ENCODE data around the gene CCDC178.
A peak's percentile ranks its signal among the peaks of the same experiment; 100 is the strongest.
"Not testable (repeated sequence)": the region's sequence is repeated elsewhere in the genome, so short reads cannot be mapped to it uniquely, and the experiment has no call there.

Gene CCDC178

GRCh38 chr18:32974421-32975162 lies 465.9 kb downstream of the CCDC178 start:
- DNase-seq, result peak; percentile 25

DNA sequence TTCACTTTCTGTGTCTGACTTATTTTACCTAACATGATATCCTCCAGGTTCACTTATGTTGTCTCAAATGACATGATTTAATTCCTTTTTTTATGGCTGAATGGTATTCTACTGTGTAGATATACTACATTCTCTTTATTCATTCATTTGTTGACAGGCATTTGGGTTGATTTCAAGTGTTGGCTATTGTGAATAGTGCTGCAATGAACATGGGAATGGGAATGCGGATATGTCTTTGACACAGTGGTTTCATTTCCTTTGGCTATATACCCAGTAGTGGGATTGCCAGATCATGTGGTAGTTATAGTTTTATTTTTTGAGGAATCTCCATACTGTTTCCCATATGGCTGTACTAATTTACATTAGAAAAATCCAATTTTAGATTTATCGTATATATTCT lies 472.3 kb downstream of the CCDC178 start:
- DNase-seq, result no peak

DNA sequence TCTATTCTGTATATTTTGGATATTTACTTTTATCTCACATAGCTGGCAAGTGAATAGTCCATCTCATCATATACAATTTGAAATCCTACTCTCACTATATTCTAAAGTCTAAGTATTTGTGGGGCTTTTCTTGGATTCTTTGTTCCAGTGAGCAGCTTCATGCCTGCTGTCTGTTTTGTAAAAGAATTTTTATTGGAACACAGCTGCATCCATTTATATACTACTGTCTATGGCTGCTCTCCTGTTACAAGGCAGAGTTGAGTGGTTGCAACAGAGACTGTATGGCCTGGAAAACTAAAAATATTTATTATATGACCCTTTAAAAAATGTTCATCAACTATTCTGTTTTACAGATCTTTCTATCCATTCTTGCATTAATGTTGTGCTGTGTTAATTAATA lies 474.4 kb downstream of the CCDC178 start:
- no peak for DNase-seq

DNA sequence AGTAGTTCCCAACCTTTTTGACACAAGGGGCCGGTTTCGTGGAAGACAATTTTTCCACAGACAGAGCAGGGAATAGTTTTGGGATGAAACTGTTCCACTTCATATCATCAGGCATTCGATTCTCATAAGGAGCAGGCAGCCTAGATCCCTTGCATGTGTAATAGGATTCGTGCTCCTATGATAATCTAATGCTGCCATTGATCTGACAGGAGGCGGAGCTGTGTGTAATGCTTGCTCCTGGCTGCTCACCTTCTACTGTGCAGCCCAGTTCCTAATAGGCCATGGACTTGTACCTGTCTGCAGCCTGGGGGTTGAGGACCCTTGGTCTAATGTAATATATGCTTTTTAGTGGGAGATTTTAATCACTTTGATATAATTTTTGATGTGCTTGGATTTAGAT lies 479.0 kb downstream of the CCDC178 start:
- no peak for DNase-seq

DNA sequence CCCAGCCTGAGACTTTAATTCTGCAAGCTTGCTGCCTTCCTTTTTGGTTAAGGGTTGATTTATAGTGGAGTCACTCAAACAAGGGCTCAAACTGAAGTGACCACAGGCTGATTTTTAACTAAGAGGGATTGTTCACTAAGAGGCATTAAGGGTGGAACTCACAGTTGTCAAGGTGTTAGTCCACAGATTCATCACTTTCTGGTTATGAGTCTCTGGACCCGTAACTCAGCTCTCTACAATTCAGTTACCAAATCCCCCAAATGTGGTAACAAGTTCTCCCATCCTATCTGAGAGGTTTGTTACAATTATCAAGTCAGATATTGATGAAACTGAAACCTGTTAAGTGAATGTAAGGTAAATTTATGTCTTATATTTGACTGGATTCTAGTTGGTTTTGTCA lies 481.8 kb downstream of the CCDC178 start:
- DNase-seq, result no peak

GRCh38 chr18:32956591-32957315 lies 483.8 kb downstream of the CCDC178 start:
- no peak for DNase-seq

GRCh38 chr18:32952318-32952717 lies 488.2 kb downstream of the CCDC178 start:
- DNase-seq, result not testable (repeated sequence)

DNA sequence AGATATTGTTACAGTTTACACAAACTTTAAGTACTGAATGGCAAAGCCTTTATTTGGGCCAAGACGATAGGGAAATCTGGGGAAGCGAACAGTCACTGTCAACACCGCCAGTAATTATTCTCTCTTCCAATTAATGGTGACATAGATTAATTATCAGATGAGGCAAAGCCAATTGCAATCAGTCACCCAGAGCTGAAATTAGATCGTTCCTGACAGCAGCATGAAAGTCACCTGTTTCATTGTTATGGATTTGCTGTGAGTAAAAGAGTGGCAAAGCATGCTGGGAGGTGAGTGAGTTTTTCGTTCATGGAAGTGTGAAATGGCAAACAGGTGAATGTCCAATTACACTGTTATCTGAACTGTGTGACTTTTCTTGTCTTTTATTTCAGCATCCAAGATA lies 502.9 kb downstream of the CCDC178 start:
- DNase-seq, result no peak

DNA sequence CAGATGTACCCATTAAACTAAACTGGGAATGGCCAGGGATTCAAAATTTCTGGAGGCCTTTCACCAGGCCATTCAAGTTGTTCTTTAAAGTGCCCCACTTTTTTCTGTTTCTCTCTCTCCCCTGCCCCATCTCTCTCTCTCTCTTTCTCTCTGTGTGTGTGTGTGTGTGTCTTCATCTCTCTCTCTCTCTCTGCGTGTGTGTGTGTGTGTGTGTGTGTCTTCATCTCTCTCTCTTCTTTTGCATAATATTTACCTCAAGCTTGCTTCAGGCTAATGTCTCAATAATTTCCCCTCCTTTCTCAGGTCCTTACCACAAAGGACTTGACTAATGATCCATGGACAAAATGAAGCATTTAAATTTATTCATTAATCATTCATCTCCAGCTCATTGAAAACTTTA lies 503.5 kb downstream of the CCDC178 start:
- DNase-seq, result no peak

- no peak for DNase-seq
These were observed 506.3 kb downstream of the CCDC178 start for GRCh38 chr18:32934201-32934600.

- no peak for DNase-seq
These were observed 509.7 kb downstream of the CCDC178 start for GRCh38 chr18:32930695-32931301.

GRCh38 chr18:32929213-32929612 lies 511.3 kb downstream of the CCDC178 start:
- no peak for DNase-seq

GRCh38 chr18:32922951-32923430 lies 517.5 kb downstream of the CCDC178 start:
- DNase-seq, result no peak

DNA sequence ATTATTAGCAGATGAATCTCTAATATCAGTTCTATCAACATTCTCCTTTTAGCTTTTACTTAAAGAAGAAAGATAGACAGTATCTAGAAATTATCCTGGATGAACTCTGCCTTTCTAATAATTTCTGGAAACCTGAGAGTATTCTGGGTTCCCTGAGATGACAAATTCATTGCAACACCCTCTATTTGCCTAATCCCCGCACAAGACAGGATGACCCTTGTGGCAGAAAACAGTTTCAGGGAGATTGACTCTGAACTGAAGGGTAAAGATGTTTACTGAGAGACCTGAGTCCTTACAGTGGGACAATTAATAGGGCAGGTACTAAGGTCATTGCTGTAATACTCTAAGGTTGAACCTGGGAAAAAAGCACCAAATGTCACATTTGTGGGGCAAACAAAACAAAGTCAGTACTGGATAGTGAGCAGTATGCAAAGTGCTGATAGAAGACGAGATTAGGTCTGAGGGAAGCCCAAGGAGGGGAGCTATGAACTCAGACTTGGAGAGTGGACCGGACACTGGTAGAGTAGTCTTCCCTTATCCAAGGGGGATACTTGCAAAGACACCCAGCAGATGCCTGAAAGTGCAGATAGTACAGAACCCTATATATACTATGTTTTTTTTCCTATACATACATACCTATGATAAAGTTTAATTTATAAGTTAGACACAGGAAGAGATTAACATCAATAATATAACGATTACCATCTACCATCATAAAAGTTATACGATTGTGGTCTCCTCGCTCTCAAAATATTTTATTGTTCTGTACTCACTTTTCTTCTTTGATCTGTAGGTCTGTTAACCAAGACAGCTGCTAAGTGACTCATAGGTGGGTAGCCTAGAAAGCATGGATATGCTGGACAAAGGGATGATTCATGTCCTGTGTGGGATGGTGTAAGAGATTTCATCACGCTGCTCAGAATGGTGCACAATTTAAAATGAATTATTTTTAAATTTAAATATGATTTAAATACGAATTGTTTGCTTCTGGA lies 519.4 kb downstream of the CCDC178 start:
- no peak for DNase-seq

DNA sequence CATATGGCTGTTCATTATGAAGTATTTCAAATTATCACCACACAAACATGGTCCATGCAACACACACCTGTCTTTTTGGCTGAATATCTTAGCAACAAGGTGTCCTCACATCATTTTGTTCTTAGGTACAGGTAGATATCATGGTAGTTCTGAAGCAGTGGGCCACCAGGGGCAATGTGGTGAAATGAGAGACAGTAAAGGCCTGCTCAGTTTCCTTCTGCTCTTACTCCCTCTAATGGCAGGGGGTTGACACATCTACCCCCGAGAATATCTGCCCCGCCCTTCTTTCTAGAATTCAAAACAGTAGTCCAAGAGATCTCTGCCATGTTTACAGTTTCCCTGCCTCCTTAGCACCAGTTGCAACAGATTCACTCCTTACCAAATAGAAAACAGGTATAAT lies 520.7 kb downstream of the CCDC178 start:
- DNase-seq, result no peak

GRCh38 chr18:32918692-32919250 lies 521.8 kb downstream of the CCDC178 start:
- no peak for DNase-seq

DNA sequence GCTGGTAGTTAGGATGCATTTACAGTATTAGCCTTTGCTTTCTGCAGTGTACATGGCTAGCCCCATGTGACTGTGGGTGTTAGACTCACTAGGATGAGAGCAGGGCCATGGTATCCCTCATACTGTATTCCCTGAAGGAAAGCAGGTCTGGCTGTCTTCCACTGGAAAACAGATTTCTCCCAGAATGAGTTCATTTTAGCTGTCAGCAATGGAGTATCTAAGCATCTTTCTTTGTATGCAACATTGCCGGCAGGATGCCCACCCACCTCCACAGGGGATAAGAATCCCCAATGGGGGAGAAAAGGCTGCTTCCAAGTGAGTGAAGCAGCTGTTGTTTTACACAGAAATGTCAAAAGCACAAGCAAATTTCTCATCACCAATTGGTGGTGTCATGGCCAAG lies 525.0 kb downstream of the CCDC178 start:
- DNase-seq, result no peak

DNA sequence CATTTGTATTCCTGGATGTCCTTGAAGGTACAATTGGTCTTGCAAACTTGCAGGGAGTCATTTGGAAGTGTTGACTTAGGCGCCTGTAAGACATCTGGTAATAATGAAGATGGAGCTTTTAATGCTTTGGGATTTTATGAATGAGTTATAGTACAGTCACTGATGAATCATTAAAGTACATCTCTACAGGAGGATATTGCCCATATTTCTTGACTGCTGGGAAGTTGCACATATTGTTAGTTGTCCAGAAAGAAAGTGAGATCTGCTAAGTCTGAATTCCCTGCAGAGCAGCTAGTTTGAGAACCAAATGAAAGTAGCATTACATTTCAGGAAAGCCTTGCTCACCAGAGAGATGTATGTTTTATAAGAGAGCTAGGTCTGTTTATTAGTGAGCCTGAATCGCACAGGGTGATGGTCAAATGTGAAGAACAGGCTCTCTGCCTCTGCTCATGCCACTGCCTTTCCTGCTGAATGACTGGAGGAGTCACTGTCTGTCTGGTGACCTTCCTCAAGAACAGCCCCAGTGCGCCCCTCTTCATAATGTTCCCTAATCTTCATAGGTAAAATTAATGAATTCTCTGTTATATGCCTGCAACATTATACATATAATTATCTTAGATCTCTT lies 528.7 kb downstream of the CCDC178 start:
- DNase-seq, result no peak

GRCh38 chr18:32910694-32911296 lies 529.7 kb downstream of the CCDC178 start:
- no peak for DNase-seq

DNA sequence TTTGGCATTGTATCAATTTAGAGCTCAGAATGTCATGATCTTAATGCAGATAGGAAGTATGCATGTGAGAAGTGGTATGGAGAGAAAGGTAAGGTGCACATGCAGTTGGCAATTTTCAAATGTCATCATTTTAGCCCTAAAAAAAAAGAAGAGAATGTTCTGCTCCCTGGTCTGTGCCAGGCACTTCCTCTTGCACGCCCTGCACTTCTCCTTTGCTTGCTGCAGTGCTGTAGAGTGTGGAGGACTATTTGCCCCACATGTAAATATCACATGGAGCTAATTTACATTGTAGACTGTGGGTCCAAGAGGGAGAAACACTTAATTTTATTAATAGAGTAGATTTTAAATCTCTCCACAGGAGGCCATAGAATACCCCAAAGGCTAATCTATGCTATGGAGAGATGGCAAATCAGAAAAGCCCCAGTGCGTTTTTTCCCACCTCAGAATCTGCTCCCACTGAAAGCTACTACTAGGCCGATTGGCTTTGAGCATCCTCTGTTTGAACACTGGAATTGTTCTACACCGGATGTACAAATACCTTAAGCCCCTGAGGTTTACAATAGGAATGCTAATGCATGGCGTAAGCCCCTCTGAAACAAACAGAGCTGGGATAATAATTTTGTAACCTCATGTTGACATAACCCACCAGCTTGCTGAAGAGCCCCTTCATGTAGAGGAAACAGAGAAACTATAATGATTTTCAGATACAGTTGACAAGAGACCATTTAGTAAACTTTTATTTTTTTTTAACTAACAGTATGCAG lies 530.5 kb downstream of the CCDC178 start:
- no peak for DNase-seq

DNA sequence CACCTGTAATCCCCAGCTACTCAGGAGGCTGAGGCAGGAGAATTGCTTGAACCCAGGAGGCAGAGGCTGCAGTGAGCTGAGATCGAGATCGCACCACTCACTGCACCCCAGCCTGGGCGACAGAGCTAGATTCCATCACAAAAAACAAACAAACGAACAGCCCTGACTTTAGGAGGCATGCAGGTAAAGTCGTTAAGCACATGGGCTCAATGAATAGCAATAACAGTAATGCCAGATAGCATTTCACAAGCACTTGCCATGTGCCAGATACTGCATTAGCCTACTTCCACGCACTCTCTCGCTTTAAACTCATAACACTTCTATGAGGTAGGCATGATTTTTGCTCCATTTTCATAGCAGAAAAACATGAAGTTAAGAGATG lies 532.1 kb downstream of the CCDC178 start:
- DNase-seq, result no peak
